ENCODE data around the gene LPP.

GRCh38 chr3:188199386-188199785, 45.4 kb downstream of the LPP start:
- TF ChIP-seq CTCF (IDR thresholded peaks at IDR 0.05) (no peak), ZFX (IDR thresholded peaks at IDR 0.05; ENCODE audit: borderline replicate concordance) (no peak)

Measured in 22Rv1 (cell line).